MCF 10A (cell line): Measurements from ENCODE around the gene TBX3. TPM values are rescaled to one million over a fixed set of nuclear protein-coding genes. Genes with fewer than 3 reads are reported as not detected.

Experiments
- BruUV-seq: library from RNA; stranded (reverse); fragments of 400-500 nt; replicated peaks from 2 replicates; lab custom pipeline; 2021; lab: Mats Ljungman, UMichigan
- CTCF ChIA-PET: fragments of 300-600 bp; sonication (Branson Sonifier 250); formaldehyde crosslinking; extraction: SDS; loops from one replicate; lab custom pipeline; 2021; ENCODE audit warnings: antibody characterized with exemption, inconsistent platforms; lab: Yijun Ruan, JAX
- POLR2A ChIA-PET: fragments of 300-600, 350-650 bp; sonication (Branson Sonifier 250); formaldehyde crosslinking; extraction: SDS; loops from one replicate; lab custom pipeline; 2020; ENCODE audit warnings: antibody characterized with exemption, inconsistent platforms; lab: Yijun Ruan, JAX
- DNase-seq: peaks from one replicate; pipeline ENCODE4 v3.0.0-alpha.2; 2018; ENCODE audit not compliant: unreplicated experiment
- H3K27ac Mint-ChIP-seq: one replicate; pipeline ENCODE4 v1.8.0; 2022; ENCODE audit warnings: mild to moderate bottlenecking, low read depth, mixed read lengths; ENCODE audit not compliant: unreplicated experiment
- H3K27me3 Mint-ChIP-seq: one replicate; pipeline ENCODE4 v1.8.0; 2022; ENCODE audit warnings: mixed read lengths; ENCODE audit not compliant: insufficient read depth, unreplicated experiment
- H3K36me3 Mint-ChIP-seq: one replicate; pipeline ENCODE4 v1.8.0; 2022; ENCODE audit warnings: mild to moderate bottlenecking, moderate library complexity, mixed read lengths; ENCODE audit not compliant: insufficient read depth, unreplicated experiment
- H3K4me1 Mint-ChIP-seq: one replicate; pipeline ENCODE4 v1.8.0; 2022; ENCODE audit warnings: mixed read lengths; ENCODE audit not compliant: insufficient read depth, unreplicated experiment
- H3K4me3 Mint-ChIP-seq: one replicate; pipeline ENCODE4 v1.8.0; 2022; ENCODE audit warnings: mild to moderate bottlenecking, moderate library complexity, mixed read lengths; ENCODE audit not compliant: unreplicated experiment
- H3K9me3 Mint-ChIP-seq: one replicate; pipeline ENCODE4 v1.8.0; 2022; ENCODE audit warnings: mixed read lengths; ENCODE audit not compliant: unreplicated experiment
- intact Hi-C: fragments of 100-400 bp; cut with micrococcal nuclease; formaldehyde crosslinking; loops from 2 replicates; pipeline ENCODE4 v1.14.1; 2022
- total RNA-seq: library from RNA; stranded (reverse); gene quantifications from 2 replicates; pipeline ENCODE4 v1.2.3, GENCODE V29; 2022
- TF ChIP-seq, protein P1 (sequence below): fragments of 200-600 bp; IDR thresholded peaks from one replicate; pipeline ENCODE4 v1.8.0; 2022; ENCODE audit warnings: antibody characterized with exemption, mild to moderate bottlenecking; ENCODE audit not compliant: unreplicated experiment

TBX3 gene
- total RNA-seq, 1 experiment from 2014 or later, result 6.6 TPM

DNA sequence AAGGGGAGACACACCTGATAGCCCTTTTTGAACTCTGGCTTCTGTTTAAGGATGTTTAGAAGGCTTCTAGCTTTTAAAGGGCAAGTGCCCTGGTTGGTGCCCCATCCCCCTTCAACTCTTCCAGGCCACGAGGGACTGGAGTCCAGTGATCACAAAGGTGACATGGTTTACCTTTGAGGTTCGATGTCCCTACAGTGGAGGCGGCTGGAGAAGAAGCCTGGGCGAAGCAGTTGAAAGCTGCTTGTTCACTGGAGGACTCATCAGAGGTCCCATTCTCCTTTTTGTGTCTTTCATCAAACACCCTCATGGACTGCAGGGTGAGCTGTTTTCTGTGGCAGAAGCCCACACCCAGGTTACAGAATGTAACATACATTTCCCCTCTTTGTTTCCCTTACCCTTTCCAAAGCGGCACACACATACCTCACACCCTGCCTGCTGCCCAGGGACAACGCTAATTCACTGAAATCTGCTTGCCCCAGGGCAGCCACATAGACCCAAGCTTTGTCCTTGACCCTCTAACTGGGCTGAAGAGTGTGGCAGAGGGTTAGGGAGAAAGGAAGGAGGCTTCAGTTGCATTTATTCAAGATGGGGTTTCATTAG is 7.7 kb downstream of the TBX3 start:
- BruUV-seq, result no TSS peak
- Mint-ChIP-seq H3K27ac (no peak overlapping the region), H3K36me3 (peaks cover 41% of the 10 kb centered on the region), H3K4me1 (peaks cover 5% of the 10 kb centered on the region), H3K27me3 (no peaks in the 10 kb centered on the region), H3K4me3 (no peak overlapping the region), H3K9me3 (no peaks in the 10 kb centered on the region)
- POLR2A ChIA-PET, result interaction anchor here (0.7 kb wide), 1 partner anchor 19 kb away, joined by 4 read pairs; no protein-coding TSS in a partner anchor
- intact Hi-C loops, result no loop called here
- CTCF ChIA-PET, result interaction anchor here (0.7 to 2.7 kb wide), 3 partner anchors 8 to 1077 kb away, joined by 3 to 6 read pairs (median 4); no protein-coding TSS in a partner anchor
- TF ChIP-seq, protein P1, sequence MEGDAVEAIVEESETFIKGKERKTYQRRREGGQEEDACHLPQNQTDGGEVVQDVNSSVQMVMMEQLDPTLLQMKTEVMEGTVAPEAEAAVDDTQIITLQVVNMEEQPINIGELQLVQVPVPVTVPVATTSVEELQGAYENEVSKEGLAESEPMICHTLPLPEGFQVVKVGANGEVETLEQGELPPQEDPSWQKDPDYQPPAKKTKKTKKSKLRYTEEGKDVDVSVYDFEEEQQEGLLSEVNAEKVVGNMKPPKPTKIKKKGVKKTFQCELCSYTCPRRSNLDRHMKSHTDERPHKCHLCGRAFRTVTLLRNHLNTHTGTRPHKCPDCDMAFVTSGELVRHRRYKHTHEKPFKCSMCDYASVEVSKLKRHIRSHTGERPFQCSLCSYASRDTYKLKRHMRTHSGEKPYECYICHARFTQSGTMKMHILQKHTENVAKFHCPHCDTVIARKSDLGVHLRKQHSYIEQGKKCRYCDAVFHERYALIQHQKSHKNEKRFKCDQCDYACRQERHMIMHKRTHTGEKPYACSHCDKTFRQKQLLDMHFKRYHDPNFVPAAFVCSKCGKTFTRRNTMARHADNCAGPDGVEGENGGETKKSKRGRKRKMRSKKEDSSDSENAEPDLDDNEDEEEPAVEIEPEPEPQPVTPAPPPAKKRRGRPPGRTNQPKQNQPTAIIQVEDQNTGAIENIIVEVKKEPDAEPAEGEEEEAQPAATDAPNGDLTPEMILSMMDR, result no peak
- no peak for DNase-seq

DNA sequence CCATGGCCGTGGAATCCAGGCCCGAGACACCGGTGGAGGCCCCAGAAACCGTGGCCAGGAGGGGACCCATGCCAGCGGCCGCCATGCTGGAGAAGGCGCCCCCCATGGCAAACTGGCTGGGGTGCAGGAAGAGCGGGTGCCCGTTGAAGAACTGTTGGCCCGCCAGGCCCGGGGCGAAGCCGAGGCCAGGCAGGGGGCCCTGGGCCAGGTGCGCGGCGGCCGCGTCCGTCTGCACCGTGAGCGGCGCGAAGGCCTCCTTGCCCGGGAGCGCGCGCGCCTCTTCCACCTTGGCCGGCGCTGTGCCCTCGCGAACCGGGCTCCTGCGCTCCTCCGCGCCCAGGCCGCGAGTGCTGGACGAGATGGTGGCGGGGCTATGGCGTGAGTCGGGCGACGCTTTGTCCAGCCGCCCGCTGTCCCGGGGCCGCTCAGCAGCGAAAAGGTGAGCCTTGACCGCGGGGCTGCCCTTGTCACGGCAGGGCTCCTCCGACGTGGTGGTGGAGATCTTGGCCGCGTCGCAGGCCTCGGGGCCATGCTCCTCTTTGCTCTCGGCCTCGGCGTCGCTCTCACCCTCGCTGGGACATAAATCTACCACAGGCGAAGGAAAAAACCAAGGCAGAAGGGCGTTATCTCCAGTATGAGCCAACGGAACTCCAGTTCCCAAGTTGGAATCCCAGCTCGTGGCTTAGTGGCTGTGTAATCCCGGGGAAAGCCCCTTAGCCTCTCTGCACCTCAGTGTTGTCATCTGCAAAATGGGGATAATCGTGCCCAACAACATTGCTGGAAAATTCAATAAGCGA is 9.5 kb downstream of the TBX3 start:
- no peak overlapping the region for H3K4me3 Mint-ChIP-seq
- H3K9me3 Mint-ChIP-seq, result no peaks in the 10 kb centered on the region
- DNase-seq, result no peak
- H3K4me1 Mint-ChIP-seq, result peaks cover 3% of the 10 kb centered on the region
- POLR2A ChIA-PET, result interaction anchor here (1.0 to 1.2 kb wide), 2 partner anchors 8 to 10 kb away, joined by 5 read pairs; partner anchors contain the start of gene TBX3
- TF ChIP-seq, protein P1, result no peak
- CTCF ChIA-PET, result interaction anchor here (0.8 to 2.9 kb wide), 5 partner anchors 376 to 1079 kb away, joined by 4 to 8 read pairs (median 6); no protein-coding TSS in a partner anchor
- no peaks in the 10 kb centered on the region for H3K27me3 Mint-ChIP-seq
- intact Hi-C loops, result no loop called here
- H3K27ac Mint-ChIP-seq, result no peak overlapping the region
- H3K36me3 Mint-ChIP-seq, result peaks cover 41% of the 10 kb centered on the region
- BruUV-seq, result no TSS peak

DNA sequence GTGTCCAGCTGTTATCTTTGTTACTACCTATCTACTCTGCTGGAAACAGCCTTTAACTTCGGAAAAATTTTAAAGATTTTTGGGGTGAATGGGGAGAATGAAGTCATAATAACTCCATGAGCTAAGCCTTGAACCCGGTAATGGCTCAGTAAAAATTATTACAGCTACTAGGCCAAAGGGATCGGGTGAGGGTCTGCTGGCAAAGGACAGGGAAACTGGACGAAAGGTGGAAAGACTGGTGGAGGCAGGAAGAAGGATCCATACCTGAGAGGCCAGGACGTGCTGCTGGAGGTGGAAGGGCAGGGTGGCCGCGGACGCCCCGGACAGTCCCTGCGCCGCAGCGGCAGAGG is 10.1 kb downstream of the TBX3 start:
- Mint-ChIP-seq H3K4me1 (no peaks in the 10 kb centered on the region), H3K36me3 (peaks cover 38% of the 10 kb centered on the region), H3K9me3 (no peaks in the 10 kb centered on the region), H3K27ac (no peak overlapping the region), H3K27me3 (no peaks in the 10 kb centered on the region), H3K4me3 (no peak overlapping the region)
- no peak for DNase-seq
- TF ChIP-seq, protein P1, result no peak
- intact Hi-C loops, result no loop called here
- no TSS peak for BruUV-seq
- POLR2A ChIA-PET, result interaction anchor here (1.1 to 1.2 kb wide), 2 partner anchors 8 to 10 kb away, joined by 5 read pairs; partner anchors contain the start of gene TBX3
- CTCF ChIA-PET, result interaction anchor here (0.6 to 2.9 kb wide), 6 partner anchors 10 to 1251 kb away, joined by 3 to 8 read pairs (median 4); partner anchors contain the start of gene TBX3
